ENCODE measurements around the gene TTLL11. TPM values are rescaled to one million over a fixed set of nuclear protein-coding genes. Genes with fewer than 3 reads are reported as not detected.

TTLL11 gene
- total RNA-seq, 1 donor: 6.2 TPM

DNA sequence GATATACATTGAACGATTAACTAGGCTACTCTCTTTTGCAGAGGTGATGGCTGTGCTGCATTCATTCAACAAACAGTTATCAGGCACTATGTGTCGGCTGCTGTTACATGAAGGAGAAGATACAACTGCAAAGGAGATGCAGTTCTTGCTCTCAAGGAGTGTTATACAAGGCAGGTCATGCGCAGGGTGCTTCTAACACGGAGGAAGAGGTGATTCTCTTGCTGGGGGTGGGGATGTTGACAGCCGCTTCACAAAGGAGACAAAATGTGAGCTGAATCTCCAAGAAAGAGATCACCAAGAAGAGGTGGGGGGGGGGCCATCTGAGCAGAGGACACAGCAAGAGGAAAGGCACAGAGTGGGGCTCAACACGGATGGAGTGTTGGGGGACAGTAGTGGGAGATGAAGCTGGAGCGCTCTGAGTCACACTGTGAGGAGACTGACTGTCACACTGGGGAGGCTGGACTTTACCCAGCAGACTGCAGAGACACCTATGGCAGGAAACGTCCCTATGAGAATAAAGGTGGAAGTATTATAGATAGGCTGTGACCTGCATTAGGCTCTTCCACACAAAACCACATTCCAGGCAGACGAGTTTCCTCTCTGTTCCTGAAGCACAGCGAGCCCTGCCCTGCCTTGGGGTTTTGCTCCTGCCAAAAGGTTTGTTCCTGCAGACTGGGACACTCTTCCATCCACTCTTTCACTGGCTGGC, 45.6 kb upstream of the TTLL11 start:
- Histone ChIP-seq H3K4me1 (ENCODE audit: insufficient read depth, low read length) (peaks cover 4% of the 10 kb centered on the region), H3K27ac (ENCODE audit: low read depth, low read length) (no peak overlapping the region), H3K4me2 (ENCODE audit: insufficient read depth, low read length) (no peak overlapping the region), H3K36me3 (ENCODE audit: insufficient read depth, low read length) (peaks cover 7% of the 10 kb centered on the region), H3K9me3 (ENCODE audit: low read depth, low read length) (no peaks in the 10 kb centered on the region), H3K79me2 (ENCODE audit: insufficient read depth, low read length) (no peaks in the 10 kb centered on the region), H3K27me3 (ENCODE audit: insufficient read depth, low read length) (no peaks in the 10 kb centered on the region), H4K20me1 (ENCODE audit: insufficient read depth, low read length) (no peaks in the 10 kb centered on the region), H3K4me3 (ENCODE audit: insufficient read depth, low read length) (no peak overlapping the region), H2AFZ (ENCODE audit: low read length) (no peak overlapping the region)
- DNase-seq (ENCODE audit: insufficient read length, low spot score, missing footprints): no peak
- TF ChIP-seq, protein P1, sequence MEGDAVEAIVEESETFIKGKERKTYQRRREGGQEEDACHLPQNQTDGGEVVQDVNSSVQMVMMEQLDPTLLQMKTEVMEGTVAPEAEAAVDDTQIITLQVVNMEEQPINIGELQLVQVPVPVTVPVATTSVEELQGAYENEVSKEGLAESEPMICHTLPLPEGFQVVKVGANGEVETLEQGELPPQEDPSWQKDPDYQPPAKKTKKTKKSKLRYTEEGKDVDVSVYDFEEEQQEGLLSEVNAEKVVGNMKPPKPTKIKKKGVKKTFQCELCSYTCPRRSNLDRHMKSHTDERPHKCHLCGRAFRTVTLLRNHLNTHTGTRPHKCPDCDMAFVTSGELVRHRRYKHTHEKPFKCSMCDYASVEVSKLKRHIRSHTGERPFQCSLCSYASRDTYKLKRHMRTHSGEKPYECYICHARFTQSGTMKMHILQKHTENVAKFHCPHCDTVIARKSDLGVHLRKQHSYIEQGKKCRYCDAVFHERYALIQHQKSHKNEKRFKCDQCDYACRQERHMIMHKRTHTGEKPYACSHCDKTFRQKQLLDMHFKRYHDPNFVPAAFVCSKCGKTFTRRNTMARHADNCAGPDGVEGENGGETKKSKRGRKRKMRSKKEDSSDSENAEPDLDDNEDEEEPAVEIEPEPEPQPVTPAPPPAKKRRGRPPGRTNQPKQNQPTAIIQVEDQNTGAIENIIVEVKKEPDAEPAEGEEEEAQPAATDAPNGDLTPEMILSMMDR (IDR thresholded peaks at IDR 0.05; ENCODE audit: extremely low read depth, low read depth, low read length): no peak

GRCh38 chr9:122135529-122135859, 42.4 kb upstream of the TTLL11 start:
- Histone ChIP-seq H3K4me2 (ENCODE audit: insufficient read depth, low read length) (no peak overlapping the region), H3K9me3 (ENCODE audit: low read depth, low read length) (no peaks in the 10 kb centered on the region), H3K79me2 (ENCODE audit: insufficient read depth, low read length) (no peaks in the 10 kb centered on the region), H3K4me3 (ENCODE audit: insufficient read depth, low read length) (no peak overlapping the region), H3K4me1 (ENCODE audit: insufficient read depth, low read length) (peaks cover 4% of the 10 kb centered on the region), H3K27me3 (ENCODE audit: insufficient read depth, low read length) (peaks cover 11% of the 10 kb centered on the region), H3K27ac (ENCODE audit: low read depth, low read length) (no peak overlapping the region), H3K36me3 (ENCODE audit: insufficient read depth, low read length) (no peaks in the 10 kb centered on the region), H4K20me1 (ENCODE audit: insufficient read depth, low read length) (no peaks in the 10 kb centered on the region), H2AFZ (ENCODE audit: low read length) (no peak overlapping the region)
- no peak for DNase-seq (ENCODE audit: insufficient read length, low spot score, missing footprints)
- TF ChIP-seq, protein P1 (IDR thresholded peaks at IDR 0.05; ENCODE audit: extremely low read depth, low read depth, low read length): no peak

- TF ChIP-seq, protein P1 (IDR thresholded peaks at IDR 0.05; ENCODE audit: extremely low read depth, low read depth, low read length): no peak
- H3K4me3 ChIP-seq (ENCODE audit: insufficient read depth, low read length): no peak overlapping the region
- H3K4me1 ChIP-seq (ENCODE audit: insufficient read depth, low read length): peaks cover 4% of the 10 kb centered on the region
- peak; percentile 89 for DNase-seq (ENCODE audit: insufficient read length, low spot score, missing footprints)
- H3K36me3 ChIP-seq (ENCODE audit: insufficient read depth, low read length): no peaks in the 10 kb centered on the region
- H3K27me3 ChIP-seq (ENCODE audit: insufficient read depth, low read length): peaks cover 11% of the 10 kb centered on the region
- no peaks in the 10 kb centered on the region for H3K79me2 ChIP-seq (ENCODE audit: insufficient read depth, low read length)
- no peak overlapping the region for H3K27ac ChIP-seq (ENCODE audit: low read depth, low read length)
- H2AFZ ChIP-seq (ENCODE audit: low read length): no peak overlapping the region
- H4K20me1 ChIP-seq (ENCODE audit: insufficient read depth, low read length): no peaks in the 10 kb centered on the region
- no peaks in the 10 kb centered on the region for H3K9me3 ChIP-seq (ENCODE audit: low read depth, low read length)
- no peak overlapping the region for H3K4me2 ChIP-seq (ENCODE audit: insufficient read depth, low read length)
Measured at GRCh38 chr9:122134822-122135528, 41.9 kb upstream of the TTLL11 start.

- no peak for DNase-seq (ENCODE audit: insufficient read length, low spot score, missing footprints)
- Histone ChIP-seq H3K79me2 (ENCODE audit: insufficient read depth, low read length) (no peaks in the 10 kb centered on the region), H3K27ac (ENCODE audit: low read depth, low read length) (no peak overlapping the region), H4K20me1 (ENCODE audit: insufficient read depth, low read length) (no peaks in the 10 kb centered on the region), H3K4me1 (ENCODE audit: insufficient read depth, low read length) (peaks cover 4% of the 10 kb centered on the region), H3K4me2 (ENCODE audit: insufficient read depth, low read length) (no peak overlapping the region), H3K4me3 (ENCODE audit: insufficient read depth, low read length) (no peak overlapping the region), H3K36me3 (ENCODE audit: insufficient read depth, low read length) (no peaks in the 10 kb centered on the region), H3K27me3 (ENCODE audit: insufficient read depth, low read length) (peaks cover 11% of the 10 kb centered on the region), H3K9me3 (ENCODE audit: low read depth, low read length) (no peaks in the 10 kb centered on the region), H2AFZ (ENCODE audit: low read length) (no peak overlapping the region)
- TF ChIP-seq, protein P1 (IDR thresholded peaks at IDR 0.05; ENCODE audit: extremely low read depth, low read depth, low read length): no peak
Measured at GRCh38 chr9:122133984-122134535, 41.0 kb upstream of the TTLL11 start.
